BE2C (cell line): ENCODE measurements around the gene MEX3A.

Experiments used
- DNase-seq: peaks from one replicate; pipeline ENCODE4 v3.0.0-alpha.2; 2020
- H3K27me3 ChIP-seq: fragments of 250-450 bp; sonication (Bioruptor Pico); 2 replicates; pipeline ENCODE4 v1.5.1; 2020; ENCODE audit warnings: mild to moderate bottlenecking
- H3K36me3 ChIP-seq: fragments of 250-450 bp; sonication (Bioruptor Pico); 2 replicates; pipeline ENCODE4 v1.5.1; 2020; ENCODE audit warnings: mild to moderate bottlenecking
- H3K4me1 ChIP-seq: fragments of 250-450 bp; sonication (Bioruptor Pico); 2 replicates; pipeline ENCODE4 v1.5.1; 2020
- H3K4me3 ChIP-seq: 2 replicates; pipeline ENCODE4 v1.5.1; 2011; ENCODE audit warnings: low read depth, low read length
- H3K9me3 ChIP-seq: fragments of 250-450 bp; sonication (Bioruptor Pico); 2 replicates; pipeline ENCODE4 v1.5.1; 2020
- CTCF ChIP-seq: IDR thresholded peaks from 2 replicates; pipeline ENCODE4 v1.5.1; 2012; ENCODE audit warnings: mild to moderate bottlenecking, low read depth, low read length

The MEX3A gene

GRCh38 chr1:156026588-156026987, 55.7 kb downstream of the MEX3A start:
- Histone ChIP-seq H3K27me3 (no peaks in the 10 kb centered on the region), H3K9me3 (no peaks in the 10 kb centered on the region), H3K36me3 (no peaks in the 10 kb centered on the region), H3K4me1 (no peaks in the 10 kb centered on the region), H3K4me3 (no peak overlapping the region)
- TF ChIP-seq CTCF, result no peak
- no peak for DNase-seq

GRCh38 chr1:156025876-156026275, 56.4 kb downstream of the MEX3A start:
- H3K4me1 ChIP-seq, result no peaks in the 10 kb centered on the region
- peak; percentile 87 for TF ChIP-seq CTCF
- DNase-seq, result peak; percentile 79
- no peaks in the 10 kb centered on the region for H3K36me3 ChIP-seq
- H3K9me3 ChIP-seq, result no peaks in the 10 kb centered on the region
- H3K4me3 ChIP-seq, result no peak overlapping the region
- no peaks in the 10 kb centered on the region for H3K27me3 ChIP-seq

GRCh38 chr1:156024801-156025200, 57.5 kb downstream of the MEX3A start:
- H3K27me3 ChIP-seq, result no peaks in the 10 kb centered on the region
- TF ChIP-seq CTCF, result no peak
- DNase-seq, result no peak

More at GRCh38 chr1:156024801-156025200, 57.5 kb downstream of the MEX3A start:
- Histone ChIP-seq H3K9me3 (no peaks in the 10 kb centered on the region), H3K4me3 (no peak overlapping the region), H3K4me1 (no peaks in the 10 kb centered on the region), H3K36me3 (no peaks in the 10 kb centered on the region; the same call in 1 of the 2 replicates)
